Measurements from ENCODE around the gene SRR.

Gene SRR, protein sequence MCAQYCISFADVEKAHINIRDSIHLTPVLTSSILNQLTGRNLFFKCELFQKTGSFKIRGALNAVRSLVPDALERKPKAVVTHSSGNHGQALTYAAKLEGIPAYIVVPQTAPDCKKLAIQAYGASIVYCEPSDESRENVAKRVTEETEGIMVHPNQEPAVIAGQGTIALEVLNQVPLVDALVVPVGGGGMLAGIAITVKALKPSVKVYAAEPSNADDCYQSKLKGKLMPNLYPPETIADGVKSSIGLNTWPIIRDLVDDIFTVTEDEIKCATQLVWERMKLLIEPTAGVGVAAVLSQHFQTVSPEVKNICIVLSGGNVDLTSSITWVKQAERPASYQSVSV

DNA sequence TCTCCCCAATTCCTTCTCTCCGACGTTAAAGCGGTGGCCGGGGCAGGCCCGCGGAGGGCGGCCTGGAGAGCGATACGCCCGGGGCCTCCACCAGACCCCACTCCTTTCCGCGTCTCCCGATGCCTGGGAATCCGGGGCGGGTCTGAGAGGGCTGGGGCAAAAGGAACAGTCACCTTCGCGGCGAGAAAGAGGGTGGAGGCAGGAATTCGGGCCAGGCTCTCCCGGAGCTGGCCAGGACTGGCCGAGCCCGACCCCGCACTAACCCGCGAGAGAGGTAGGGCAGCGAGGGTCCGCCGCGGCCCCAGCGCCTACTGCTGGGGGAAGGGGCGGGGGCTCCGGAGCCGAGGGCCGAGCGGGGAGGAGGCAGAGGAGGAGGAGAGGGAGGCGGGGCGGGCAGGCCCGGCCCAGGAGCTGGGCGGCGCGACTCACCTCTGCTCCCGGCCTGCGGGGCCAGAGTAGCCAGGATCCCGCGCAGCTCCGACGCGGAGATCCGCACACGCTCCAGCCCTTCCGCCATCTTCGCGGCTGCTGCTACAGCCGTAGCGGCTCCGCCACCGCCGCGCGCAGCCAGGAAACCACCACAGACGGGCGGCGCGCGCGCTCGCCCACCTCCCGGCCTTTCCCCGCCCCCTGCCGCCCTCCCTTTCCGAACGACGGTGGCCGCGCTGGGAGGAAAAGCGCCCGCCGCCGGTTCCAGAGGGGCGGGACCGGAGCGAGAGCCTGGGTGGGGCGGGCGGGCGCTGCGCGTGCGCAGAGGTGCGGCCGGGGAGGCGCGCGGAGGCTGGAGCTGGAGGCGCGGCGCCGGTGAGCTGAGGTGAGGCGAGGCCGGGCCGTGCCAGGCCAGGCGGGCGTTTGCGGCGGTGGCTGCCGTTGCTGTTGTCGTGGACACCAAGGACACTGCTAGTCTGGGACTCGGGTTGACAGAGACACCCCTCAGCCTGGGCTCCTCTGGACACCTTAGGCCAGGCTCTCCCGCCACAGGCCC is at the start of gene SRR, which contains the start of gene SMG6:
Gene SRR (plus strand): TSS at position 747 of the 985 bp plus-strand sequence. CDS start 11,611 bp downstream, outside the sequence.
Gene SMG6 (minus strand): TSS at position 582 of the 985 bp plus-strand sequence. CDS start 65 bp downstream, at position 517.
- TF ChIP-seq, protein P1, sequence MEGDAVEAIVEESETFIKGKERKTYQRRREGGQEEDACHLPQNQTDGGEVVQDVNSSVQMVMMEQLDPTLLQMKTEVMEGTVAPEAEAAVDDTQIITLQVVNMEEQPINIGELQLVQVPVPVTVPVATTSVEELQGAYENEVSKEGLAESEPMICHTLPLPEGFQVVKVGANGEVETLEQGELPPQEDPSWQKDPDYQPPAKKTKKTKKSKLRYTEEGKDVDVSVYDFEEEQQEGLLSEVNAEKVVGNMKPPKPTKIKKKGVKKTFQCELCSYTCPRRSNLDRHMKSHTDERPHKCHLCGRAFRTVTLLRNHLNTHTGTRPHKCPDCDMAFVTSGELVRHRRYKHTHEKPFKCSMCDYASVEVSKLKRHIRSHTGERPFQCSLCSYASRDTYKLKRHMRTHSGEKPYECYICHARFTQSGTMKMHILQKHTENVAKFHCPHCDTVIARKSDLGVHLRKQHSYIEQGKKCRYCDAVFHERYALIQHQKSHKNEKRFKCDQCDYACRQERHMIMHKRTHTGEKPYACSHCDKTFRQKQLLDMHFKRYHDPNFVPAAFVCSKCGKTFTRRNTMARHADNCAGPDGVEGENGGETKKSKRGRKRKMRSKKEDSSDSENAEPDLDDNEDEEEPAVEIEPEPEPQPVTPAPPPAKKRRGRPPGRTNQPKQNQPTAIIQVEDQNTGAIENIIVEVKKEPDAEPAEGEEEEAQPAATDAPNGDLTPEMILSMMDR (IDR thresholded peaks at IDR 0.05): no peak

DNA sequence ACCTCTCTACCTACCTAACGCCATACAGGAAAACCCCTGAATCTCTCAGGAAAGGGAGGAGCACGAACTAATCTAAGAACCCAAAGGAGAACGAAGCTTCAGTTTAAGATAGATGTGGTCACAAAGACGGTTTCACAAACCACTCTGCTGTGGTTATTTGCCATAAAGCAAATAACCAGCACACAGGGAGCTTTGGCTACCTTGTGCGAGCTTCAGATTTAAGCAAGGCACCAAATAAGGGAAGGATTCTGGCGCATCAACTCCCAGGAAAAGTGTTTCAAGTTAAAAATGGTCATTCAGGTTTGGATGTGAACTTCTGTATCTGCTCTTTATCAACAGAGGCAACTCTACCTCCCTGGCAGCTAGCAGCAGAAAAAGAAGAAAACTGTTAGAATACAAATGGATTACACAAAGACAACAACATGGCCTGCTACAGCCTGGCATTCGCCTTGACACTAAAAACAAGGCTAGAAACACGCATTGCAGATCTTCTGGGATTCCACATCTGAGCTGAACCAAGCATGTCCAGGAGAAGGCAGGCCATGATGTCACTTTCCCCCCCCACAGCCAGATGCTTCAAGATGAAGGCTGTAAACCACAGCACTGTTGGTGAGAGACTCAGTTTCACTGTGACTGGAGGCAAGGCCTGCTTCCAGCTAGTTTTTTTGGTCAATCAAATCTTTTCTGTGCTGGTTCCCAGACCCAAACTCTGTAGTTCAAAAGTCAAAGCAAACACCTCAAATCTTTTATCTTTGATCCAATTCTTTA is 43.8 kb upstream of the SRR start:
- TF ChIP-seq, protein P1 (IDR thresholded peaks at IDR 0.05): no peak

DNA sequence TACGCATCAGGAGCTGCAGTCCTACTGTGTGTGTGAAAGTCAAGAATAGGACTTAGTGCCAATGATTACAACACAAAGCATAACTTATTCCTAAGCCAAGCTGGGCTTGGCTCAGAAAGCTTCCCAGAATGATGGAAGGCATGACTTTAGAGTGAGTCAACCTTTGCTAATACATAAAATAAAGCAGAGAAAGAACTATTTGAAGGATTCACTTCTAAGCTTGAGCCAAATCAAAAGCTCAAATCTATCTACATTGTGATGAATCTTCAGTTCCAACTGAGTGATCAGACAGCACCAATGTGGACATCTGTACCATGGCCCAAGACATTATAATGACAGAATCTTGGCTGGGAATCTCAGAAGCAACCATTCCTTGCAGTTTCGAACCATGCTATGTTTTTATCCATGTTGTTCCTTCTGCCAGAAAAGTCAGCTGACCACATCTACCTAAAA is 41.6 kb upstream of the SRR start:
- TF ChIP-seq, protein P1 (IDR thresholded peaks at IDR 0.05): no peak

DNA sequence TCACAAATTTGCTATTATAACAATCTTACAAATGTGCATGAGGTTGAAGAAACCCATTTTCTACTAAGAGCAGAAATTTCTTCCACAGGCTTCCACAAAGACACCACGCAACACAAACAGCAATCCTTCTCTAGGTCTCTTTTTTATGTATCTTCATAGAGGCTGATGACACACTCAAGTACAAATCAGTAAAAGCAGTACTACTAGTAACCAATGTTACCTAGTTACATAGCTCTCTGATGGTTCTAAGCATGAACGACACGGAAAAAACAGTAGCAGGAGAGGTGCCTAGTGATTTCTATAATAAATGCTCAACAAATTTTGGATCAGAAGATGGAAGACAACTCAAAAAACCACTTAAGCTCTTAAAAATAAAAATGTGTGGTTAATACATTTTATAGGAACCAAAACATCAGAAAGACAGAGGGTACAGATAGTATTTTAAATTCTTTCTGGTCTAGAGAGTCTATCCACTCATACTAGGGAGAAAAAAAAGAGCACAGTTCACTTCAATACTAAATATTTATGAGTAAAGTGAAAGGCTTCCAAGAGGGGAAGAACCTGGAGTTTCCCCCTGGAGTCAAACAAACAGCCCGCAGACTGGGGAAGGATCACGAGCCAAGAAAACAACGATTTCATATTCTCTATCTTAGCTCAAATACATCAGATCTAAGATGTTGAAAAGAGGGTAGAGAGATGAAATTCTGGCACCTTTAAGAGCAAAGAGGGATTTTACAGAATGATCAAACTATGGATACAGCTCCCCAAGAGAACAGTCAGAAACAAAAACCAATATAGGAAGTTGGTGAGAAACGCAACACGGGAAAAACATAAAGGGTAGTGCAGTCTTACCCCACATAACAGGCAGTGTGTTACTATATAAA is 40.3 kb upstream of the SRR start:
- TF ChIP-seq, protein P1 (IDR thresholded peaks at IDR 0.05): no peak

DNA sequence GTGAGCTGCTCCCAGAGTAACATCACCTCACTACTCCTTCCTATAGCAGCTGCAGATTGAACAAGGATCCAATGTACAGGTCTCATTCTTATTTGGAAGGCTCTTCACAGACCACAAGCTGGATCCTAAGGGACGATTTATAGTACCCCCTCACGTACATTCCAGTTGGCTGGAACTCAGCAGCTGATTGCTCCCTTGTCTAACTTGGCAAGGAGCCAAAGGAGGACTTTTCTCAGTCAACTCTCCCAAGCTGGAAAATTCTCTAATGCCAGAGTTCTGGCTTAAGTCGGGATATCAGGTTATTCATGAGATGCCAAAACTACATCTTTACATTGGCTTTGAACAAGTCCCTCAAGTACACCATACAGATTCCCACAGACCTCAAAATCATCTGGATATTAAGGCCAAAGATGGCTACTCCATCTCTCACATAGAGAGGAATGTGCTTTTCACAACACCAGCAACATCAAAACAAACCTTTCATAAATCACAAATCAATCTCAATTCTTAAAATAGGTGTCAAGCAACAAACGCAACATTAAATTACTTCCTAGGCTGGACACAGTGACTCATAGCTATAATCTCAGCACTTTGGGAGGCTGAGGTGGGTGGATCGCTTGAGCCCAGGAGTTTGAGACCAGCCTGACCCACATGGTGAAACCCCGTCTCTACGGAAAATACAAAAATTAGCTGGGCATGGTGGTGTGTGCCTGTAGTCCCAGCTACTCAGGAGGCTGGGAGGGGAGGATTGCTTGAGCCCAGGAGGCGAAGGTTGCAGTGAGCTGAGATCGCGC is 39.5 kb upstream of the SRR start:
- TF ChIP-seq, protein P1 (IDR thresholded peaks at IDR 0.05): no peak
